ENCODE measurements around the gene AQP12A. TPM values are rescaled to one million over a fixed set of nuclear protein-coding genes. Genes with fewer than 3 reads are reported as not detected.

Gene AQP12A
- total RNA-seq, 5 donors from 2014 or later (not counting 1 experiment from before 2014, with no cell fraction given) = not detected

DNA sequence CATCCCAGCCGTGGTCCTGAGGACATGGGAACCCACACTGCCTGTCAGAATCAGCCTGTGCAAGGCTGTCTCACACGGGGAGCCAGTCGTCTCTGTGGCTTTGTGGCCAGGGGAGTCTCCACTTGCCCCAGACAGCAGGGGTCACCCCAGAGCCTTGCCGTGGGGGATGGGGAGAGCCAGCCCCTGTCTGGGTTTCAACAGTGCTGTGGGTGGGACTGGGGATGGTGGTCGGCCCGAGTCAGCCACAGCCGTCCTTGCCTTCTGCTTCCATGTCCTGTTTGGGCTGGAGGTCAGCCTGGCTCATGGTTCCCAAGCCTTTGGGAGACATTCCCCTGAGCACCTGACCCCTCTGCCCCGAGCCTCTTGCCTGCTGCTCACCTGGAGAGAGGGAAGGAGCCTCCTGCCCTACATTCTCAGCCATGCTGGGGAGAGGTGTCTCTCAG lies 46.8 kb upstream of the AQP12A start:
- Histone ChIP-seq H3K9me3 (no peaks in the 10 kb centered on the region), H3K27me3 (replicated peaks in 1 of 2; ENCODE audit: control insufficient read depth in 2 of 2, extremely low read depth in 1 of 2, insufficient read depth in 2 of 2, low read length in 1 of 2) (peaks cover 0 to 48% of the 10 kb centered on the region in 2 experiments), H3K36me3 (ENCODE audit: control insufficient read depth in 2 of 2, extremely low read depth in 1 of 2, insufficient read depth in 1 of 2, low read length in 1 of 2) (no peaks in the 10 kb centered on the region), H3K4me1 (ENCODE audit: control insufficient read depth in 1 of 2, extremely low read depth in 1 of 2, insufficient read depth in 2 of 2, low read length in 2 of 2) (peaks cover 0 to 10% of the 10 kb centered on the region in 2 experiments), H3K4me3 (ENCODE audit: control insufficient read depth in 1 of 2, extremely low read depth in 1 of 2, low read length in 1 of 2) (no peak overlapping the region), H3K27ac (ENCODE audit: low read length) (no peak overlapping the region)
- H3K27ac Mint-ChIP-seq = no peak overlapping the region
- ChIA-PET POLR2A (no interaction called here), CTCF (no interaction called here)
- DNase-seq (no peak), ATAC-seq (replicated peaks in 1 of 4) (no peak)
- H3K27me3 Mint-ChIP-seq = peaks cover 14 to 22% of the 10 kb centered on the region in 2 donors
- H3K36me3 Mint-ChIP-seq = no peaks in the 10 kb centered on the region
- H3K9me3 Mint-ChIP-seq = no peaks in the 10 kb centered on the region
- 79% methylated on average over 5 of the region's 8 CpGs for WGBS (ENCODE audit: insufficient coverage)
- peaks cover 7 to 16% (median 9%) of the 10 kb centered on the region in 3 donors for H3K4me1 Mint-ChIP-seq
- H3K4me3 Mint-ChIP-seq = no peak overlapping the region

DNA sequence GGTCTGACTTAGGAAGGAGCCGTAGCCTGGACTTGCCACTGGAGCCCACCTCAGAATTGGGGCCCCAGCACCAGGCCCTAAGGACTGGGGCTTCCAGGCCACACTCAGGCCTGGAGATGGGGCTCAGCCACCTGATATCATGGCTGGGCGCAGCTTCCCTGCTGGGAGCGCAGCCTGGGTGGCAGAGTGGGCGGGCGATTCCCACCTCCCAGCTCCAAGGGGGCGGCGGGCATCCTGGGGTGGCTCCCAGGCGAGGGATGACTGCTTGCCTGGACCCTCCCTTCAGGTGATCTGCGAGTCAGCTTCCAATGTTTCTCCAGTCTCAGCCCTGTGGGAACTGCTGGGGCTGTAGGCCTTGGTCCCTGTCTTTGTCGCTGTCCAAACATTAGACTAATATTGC lies 46.3 kb upstream of the AQP12A start:
- no peaks in the 10 kb centered on the region for H3K36me3 ChIP-seq (ENCODE audit: control insufficient read depth in 2 of 2, extremely low read depth in 1 of 2, insufficient read depth in 1 of 2, low read length in 1 of 2)
- no peaks in the 10 kb centered on the region for H3K9me3 ChIP-seq
- no peak overlapping the region for H3K4me3 Mint-ChIP-seq
- peaks cover 0 to 51% of the 10 kb centered on the region in 2 experiments for H3K27me3 ChIP-seq (replicated peaks in 1 of 2; ENCODE audit: control insufficient read depth in 2 of 2, extremely low read depth in 1 of 2, insufficient read depth in 2 of 2, low read length in 1 of 2)
- no peak for ATAC-seq (replicated peaks in 1 of 4)
- H3K36me3 Mint-ChIP-seq = no peaks in the 10 kb centered on the region
- POLR2A ChIA-PET = no interaction called here
- H3K4me1 ChIP-seq (ENCODE audit: control insufficient read depth in 1 of 2, extremely low read depth in 1 of 2, insufficient read depth in 2 of 2, low read length in 2 of 2) = peaks cover 0 to 10% of the 10 kb centered on the region in 2 experiments
- CTCF ChIA-PET = no interaction called here
- 90% methylated on average over 9 of the region's 10 CpGs for WGBS (ENCODE audit: insufficient coverage)
- no peak overlapping the region for H3K27ac Mint-ChIP-seq
- no peaks in the 10 kb centered on the region for H3K9me3 Mint-ChIP-seq
- H3K4me3 ChIP-seq (ENCODE audit: control insufficient read depth in 1 of 2, extremely low read depth in 1 of 2, low read length in 1 of 2) = no peak overlapping the region
- peaks cover 14 to 25% of the 10 kb centered on the region in 2 donors for H3K27me3 Mint-ChIP-seq
- no peak for DNase-seq
- no peak overlapping the region for H3K27ac ChIP-seq (ENCODE audit: low read length)
- peaks cover 7 to 16% (median 9%) of the 10 kb centered on the region in 3 donors for H3K4me1 Mint-ChIP-seq

DNA sequence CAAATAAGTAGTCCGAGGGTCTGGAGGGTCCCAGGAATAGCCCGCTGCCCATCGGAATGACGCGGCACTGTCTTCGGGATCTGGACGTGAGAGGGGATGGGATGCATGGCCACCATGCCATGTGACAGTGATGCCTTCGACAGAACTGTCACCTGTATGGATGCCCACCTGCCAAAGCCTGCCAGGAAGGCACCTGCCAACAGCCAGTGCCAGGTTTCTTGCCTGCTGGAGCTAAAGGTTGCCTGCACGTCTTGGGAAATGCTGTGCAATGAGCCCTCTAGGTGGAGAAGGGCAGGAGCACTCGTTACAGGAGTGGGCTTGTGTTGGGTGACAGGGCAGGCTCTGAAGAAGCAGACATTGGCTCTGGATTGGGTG lies 45.9 kb upstream of the AQP12A start:
- POLR2A ChIA-PET = no interaction called here
- DNase-seq (no peak), ATAC-seq (replicated peaks in 1 of 4) (no peak)
- Mint-ChIP-seq H3K4me3 (peak overlapping the region in 1 of 3 donors; percentile 31), H3K4me1 (peaks cover 7 to 16% (median 9%) of the 10 kb centered on the region in 3 donors), H3K27ac (peak overlapping the region in 1 of 2 donors; percentile 44), H3K27me3 (peaks cover 14 to 26% of the 10 kb centered on the region in 2 donors), H3K9me3 (no peaks in the 10 kb centered on the region), H3K36me3 (no peaks in the 10 kb centered on the region)
- peak overlapping the region in 1 of 2 donors; percentile 14 for H3K4me3 ChIP-seq (ENCODE audit: control insufficient read depth in 1 of 2, extremely low read depth in 1 of 2, low read length in 1 of 2)
- H3K9me3 ChIP-seq = no peaks in the 10 kb centered on the region
- H3K27me3 ChIP-seq (replicated peaks in 1 of 2; ENCODE audit: control insufficient read depth in 2 of 2, extremely low read depth in 1 of 2, insufficient read depth in 2 of 2, low read length in 1 of 2) = peaks cover 0 to 55% of the 10 kb centered on the region in 2 experiments
- peaks cover 0 to 10% of the 10 kb centered on the region in 2 experiments for H3K4me1 ChIP-seq (ENCODE audit: control insufficient read depth in 1 of 2, extremely low read depth in 1 of 2, insufficient read depth in 2 of 2, low read length in 2 of 2)
- WGBS (ENCODE audit: insufficient coverage) = 87% methylated on average over 10 of the region's 10 CpGs
- CTCF ChIA-PET = no interaction called here
- H3K36me3 ChIP-seq (ENCODE audit: control insufficient read depth in 2 of 2, extremely low read depth in 1 of 2, insufficient read depth in 1 of 2, low read length in 1 of 2) = no peaks in the 10 kb centered on the region
- peak overlapping the region; percentile 41 for H3K27ac ChIP-seq (ENCODE audit: low read length)

DNA sequence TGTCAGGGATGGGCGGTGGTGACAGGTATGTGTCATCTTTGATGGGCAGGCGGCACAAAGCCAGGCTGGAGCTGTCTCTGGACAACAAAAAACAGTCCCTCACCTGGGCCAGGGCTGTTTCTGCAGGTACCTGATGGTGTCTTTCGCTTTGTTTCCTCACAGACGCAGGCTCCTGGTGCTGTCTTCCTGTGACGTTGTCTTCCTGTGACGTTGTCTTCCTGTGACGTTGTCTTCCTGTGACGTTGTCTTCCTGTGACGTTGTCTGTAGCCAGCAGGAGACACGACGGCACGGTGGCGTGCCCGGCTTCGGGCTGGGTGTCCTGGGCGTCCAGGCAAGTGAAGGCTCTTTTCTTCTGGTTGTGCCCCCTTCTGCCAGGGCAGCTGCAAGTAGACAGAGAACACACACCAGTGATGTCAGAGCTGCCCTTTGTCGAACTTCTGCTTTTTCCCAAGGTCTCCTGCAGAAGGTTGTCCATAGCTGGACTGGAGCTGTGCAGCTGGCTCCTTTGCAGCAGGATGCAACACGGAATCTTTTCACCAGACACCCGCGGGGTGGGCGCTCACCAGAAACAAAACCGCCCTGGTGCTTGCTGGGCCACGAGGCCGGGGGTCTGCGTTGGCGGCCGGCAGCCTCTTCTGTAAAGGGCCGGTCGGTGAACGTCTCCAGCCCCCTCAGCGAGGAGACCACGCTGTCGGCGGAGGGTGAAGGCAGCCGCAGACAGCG lies 45.3 kb upstream of the AQP12A start:
- peaks cover 0 to 55% of the 10 kb centered on the region in 2 experiments for H3K27me3 ChIP-seq (replicated peaks in 1 of 2; ENCODE audit: control insufficient read depth in 2 of 2, extremely low read depth in 1 of 2, insufficient read depth in 2 of 2, low read length in 1 of 2)
- ChIA-PET CTCF (no interaction called here), POLR2A (no interaction called here)
- H3K9me3 ChIP-seq = no peaks in the 10 kb centered on the region
- peak overlapping the region; percentile 41 for H3K27ac ChIP-seq (ENCODE audit: low read length)
- Mint-ChIP-seq H3K4me1 (peaks cover 7 to 16% (median 9%) of the 10 kb centered on the region in 3 donors), H3K9me3 (no peaks in the 10 kb centered on the region), H3K4me3 (peak overlapping the region in 1 of 3 donors; percentile 31), H3K27me3 (peaks cover 19 to 26% of the 10 kb centered on the region in 2 donors), H3K36me3 (no peaks in the 10 kb centered on the region), H3K27ac (peak overlapping the region in 1 of 2 donors; percentile 44)
- H3K36me3 ChIP-seq (ENCODE audit: control insufficient read depth in 2 of 2, extremely low read depth in 1 of 2, insufficient read depth in 1 of 2, low read length in 1 of 2) = no peaks in the 10 kb centered on the region
- ATAC-seq (replicated peaks in 1 of 4) (peak in 1 of 4 experiments; percentile 78), DNase-seq (peak in 24 of 35 experiments; percentile 23 to 61 (median 46))
- peaks cover 0 to 10% of the 10 kb centered on the region in 2 experiments for H3K4me1 ChIP-seq (ENCODE audit: control insufficient read depth in 1 of 2, extremely low read depth in 1 of 2, insufficient read depth in 2 of 2, low read length in 2 of 2)
- WGBS (ENCODE audit: insufficient coverage) = 72% methylated on average over 33 of the region's 36 CpGs
- H3K4me3 ChIP-seq (ENCODE audit: control insufficient read depth in 1 of 2, extremely low read depth in 1 of 2, low read length in 1 of 2) = peak overlapping the region in 1 of 2 donors; percentile 14

DNA sequence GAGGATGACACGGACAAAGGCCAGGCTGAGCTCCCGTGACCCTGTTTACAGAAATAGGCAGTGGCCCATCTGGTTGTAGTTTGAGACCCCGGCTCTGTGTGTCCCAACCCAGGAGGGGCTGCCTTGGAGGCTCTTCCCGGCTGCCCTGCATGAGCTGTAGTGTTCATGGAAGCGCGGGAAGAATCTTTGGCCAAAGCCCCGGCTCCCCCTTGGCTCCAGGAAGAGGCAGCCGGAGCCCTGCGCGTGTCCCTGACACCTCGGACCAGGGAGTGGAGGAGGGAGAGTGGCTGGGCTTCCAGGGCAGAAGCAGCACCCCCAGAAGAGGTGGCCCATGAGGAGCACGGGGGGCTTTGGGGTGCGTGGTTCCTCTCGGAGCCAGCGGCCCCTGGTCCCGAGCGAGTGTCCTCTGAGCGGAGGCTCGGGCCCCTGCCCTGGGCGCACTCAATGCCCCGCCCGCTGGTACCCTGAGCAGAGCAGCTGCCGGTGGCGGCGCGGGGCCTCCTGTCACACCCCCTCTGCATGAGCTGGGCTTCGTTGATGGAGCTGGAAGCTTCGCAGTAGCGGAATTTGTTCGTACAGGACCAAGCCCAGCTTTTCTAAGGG lies 44.7 kb upstream of the AQP12A start:
- no peaks in the 10 kb centered on the region for H3K36me3 Mint-ChIP-seq
- 81% methylated on average over 27 of the region's 30 CpGs for WGBS (ENCODE audit: insufficient coverage)
- no peak for ATAC-seq (replicated peaks in 1 of 4)
- Histone ChIP-seq H3K9me3 (no peaks in the 10 kb centered on the region), H3K27me3 (replicated peaks in 1 of 2; ENCODE audit: control insufficient read depth in 2 of 2, extremely low read depth in 1 of 2, insufficient read depth in 2 of 2, low read length in 1 of 2) (peaks cover 0 to 55% of the 10 kb centered on the region in 2 experiments), H3K36me3 (ENCODE audit: control insufficient read depth in 2 of 2, extremely low read depth in 1 of 2, insufficient read depth in 1 of 2, low read length in 1 of 2) (no peaks in the 10 kb centered on the region), H3K27ac (ENCODE audit: low read length) (no peak overlapping the region), H3K4me1 (ENCODE audit: control insufficient read depth in 1 of 2, extremely low read depth in 1 of 2, insufficient read depth in 2 of 2, low read length in 2 of 2) (peaks cover 0 to 10% of the 10 kb centered on the region in 2 experiments), H3K4me3 (ENCODE audit: control insufficient read depth in 1 of 2, extremely low read depth in 1 of 2, low read length in 1 of 2) (no peak overlapping the region)
- H3K27me3 Mint-ChIP-seq = peaks cover 21 to 26% of the 10 kb centered on the region in 2 donors
- DNase-seq = no peak
- peaks cover 7 to 16% (median 9%) of the 10 kb centered on the region in 3 donors for H3K4me1 Mint-ChIP-seq
- CTCF ChIA-PET = no interaction called here
- no peaks in the 10 kb centered on the region for H3K9me3 Mint-ChIP-seq
- H3K4me3 Mint-ChIP-seq = no peak overlapping the region
- POLR2A ChIA-PET = no interaction called here
- no peak overlapping the region for H3K27ac Mint-ChIP-seq

DNA sequence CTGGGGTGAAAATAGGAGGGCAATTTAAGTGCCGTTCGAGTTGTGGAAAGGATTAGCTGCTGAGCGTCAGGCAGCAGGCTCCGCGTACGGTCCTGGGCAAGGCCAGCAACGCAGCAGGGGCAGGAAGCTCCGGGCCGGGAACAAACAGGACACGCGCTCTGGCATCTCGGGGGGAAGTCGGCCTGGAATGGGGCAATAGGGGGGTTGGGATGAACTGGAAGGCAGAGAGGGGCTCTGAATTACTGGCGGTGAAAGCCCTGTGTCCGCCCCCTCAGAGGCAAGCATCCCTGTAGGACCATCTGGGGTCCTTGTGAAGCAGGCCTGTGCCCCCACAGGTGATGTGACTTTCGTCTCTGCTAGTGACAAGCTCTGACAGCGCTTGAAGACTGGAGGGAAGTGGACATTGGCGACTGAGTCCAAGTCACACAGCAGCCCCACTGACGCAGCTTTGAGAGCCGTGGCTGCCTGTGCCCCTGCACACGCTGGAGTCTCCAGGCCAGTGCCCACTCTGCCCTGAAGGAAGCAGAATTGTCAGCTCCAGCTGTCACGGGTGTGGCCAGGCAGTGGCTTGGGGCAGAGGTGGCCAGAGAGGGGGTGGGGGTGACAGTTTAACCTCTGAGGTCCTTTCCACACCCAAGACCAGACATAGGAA lies 44.0 kb upstream of the AQP12A start:
- no peak overlapping the region for H3K4me3 ChIP-seq (ENCODE audit: control insufficient read depth in 1 of 2, extremely low read depth in 1 of 2, low read length in 1 of 2)
- peaks cover 0 to 57% of the 10 kb centered on the region in 2 experiments for H3K27me3 ChIP-seq (replicated peaks in 1 of 2; ENCODE audit: control insufficient read depth in 2 of 2, extremely low read depth in 1 of 2, insufficient read depth in 2 of 2, low read length in 1 of 2)
- H3K9me3 Mint-ChIP-seq = no peaks in the 10 kb centered on the region
- H3K9me3 ChIP-seq = no peaks in the 10 kb centered on the region
- no peak for DNase-seq
- H3K27me3 Mint-ChIP-seq = peaks cover 25 to 29% of the 10 kb centered on the region in 2 donors
- H3K36me3 ChIP-seq (ENCODE audit: control insufficient read depth in 2 of 2, extremely low read depth in 1 of 2, insufficient read depth in 1 of 2, low read length in 1 of 2) = no peaks in the 10 kb centered on the region
- H3K4me1 Mint-ChIP-seq = peaks cover 7 to 16% (median 9%) of the 10 kb centered on the region in 3 donors
- no peaks in the 10 kb centered on the region for H3K36me3 Mint-ChIP-seq
- ChIA-PET CTCF (no interaction called here), POLR2A (no interaction called here)
- H3K27ac ChIP-seq (ENCODE audit: low read length) = no peak overlapping the region
- ATAC-seq (replicated peaks in 1 of 4) = no peak
- H3K4me3 Mint-ChIP-seq = no peak overlapping the region
- no peak overlapping the region for H3K27ac Mint-ChIP-seq
- H3K4me1 ChIP-seq (ENCODE audit: control insufficient read depth in 1 of 2, extremely low read depth in 1 of 2, insufficient read depth in 2 of 2, low read length in 2 of 2) = peaks cover 0 to 10% of the 10 kb centered on the region in 2 experiments
- WGBS (ENCODE audit: insufficient coverage) = 78% methylated on average over 21 of the region's 22 CpGs

All from T-cell (primary cell).